ENCODE data around the gene CPEB4.

Gene CPEB4

GRCh38 chr5:173941102-173941501 is 53.0 kb downstream of the CPEB4 start:
- DNase-seq (ENCODE audit: low read depth in 2 of 3, low spot score in 2 of 3): no peak

GRCh38 chr5:173941758-173942401 is 53.7 kb downstream of the CPEB4 start:
- no peak for DNase-seq (ENCODE audit: low read depth in 2 of 3, low spot score in 2 of 3)

- DNase-seq (ENCODE audit: low read depth in 2 of 3, low spot score in 2 of 3): no peak
Observed at GRCh38 chr5:173944511-173944910, 56.4 kb downstream of the CPEB4 start.

- no peak for DNase-seq (ENCODE audit: low read depth in 2 of 3, low spot score in 2 of 3)
Observed at GRCh38 chr5:173945160-173945559, 57.0 kb downstream of the CPEB4 start.

GRCh38 chr5:173946323-173946722 is 58.2 kb downstream of the CPEB4 start:
- no peak for DNase-seq (ENCODE audit: low read depth in 2 of 3, low spot score in 2 of 3)

- DNase-seq (ENCODE audit: low read depth in 2 of 3, low spot score in 2 of 3): no peak
Observed at GRCh38 chr5:173950829-173951228, 62.7 kb downstream of the CPEB4 start.

GRCh38 chr5:173953528-173954090 is 65.5 kb downstream of the CPEB4 start:
- no peak for DNase-seq (ENCODE audit: low read depth in 2 of 3, low spot score in 2 of 3)

GRCh38 chr5:173954671-173955521 is 66.7 kb downstream of the CPEB4 start:
- no peak for DNase-seq (ENCODE audit: low read depth in 2 of 3, low spot score in 2 of 3)

- DNase-seq (ENCODE audit: low read depth in 2 of 3, low spot score in 2 of 3): no peak
Observed at GRCh38 chr5:173960986-173961385, 72.8 kb downstream of the CPEB4 start.

- DNase-seq (ENCODE audit: low read depth in 2 of 3, low spot score in 2 of 3): no peak
Observed at GRCh38 chr5:173961418-173961817, 73.3 kb downstream of the CPEB4 start.

- DNase-seq (ENCODE audit: low read depth in 2 of 3, low spot score in 2 of 3): no peak
Observed at GRCh38 chr5:173962436-173962972, 74.4 kb downstream of the CPEB4 start.

GRCh38 chr5:173963182-173963838 is 75.2 kb downstream of the CPEB4 start:
- no peak for DNase-seq (ENCODE audit: low read depth in 2 of 3, low spot score in 2 of 3)

GRCh38 chr5:173963867-173964441 is 75.8 kb downstream of the CPEB4 start:
- no peak for DNase-seq (ENCODE audit: low read depth in 2 of 3, low spot score in 2 of 3)

GRCh38 chr5:173964506-173964905 is 76.4 kb downstream of the CPEB4 start:
- DNase-seq (ENCODE audit: low read depth in 2 of 3, low spot score in 2 of 3): no peak

- DNase-seq (ENCODE audit: low read depth in 2 of 3, low spot score in 2 of 3): no peak
Observed at GRCh38 chr5:173967241-173967640, 79.1 kb downstream of the CPEB4 start.

- DNase-seq (ENCODE audit: low read depth in 2 of 3, low spot score in 2 of 3): no peak
Observed at GRCh38 chr5:173968154-173968797, 80.1 kb downstream of the CPEB4 start.

- DNase-seq (ENCODE audit: low read depth in 2 of 3, low spot score in 2 of 3): no peak
Observed at GRCh38 chr5:173969167-173970049, 81.3 kb downstream of the CPEB4 start.

- no peak for DNase-seq (ENCODE audit: low read depth in 2 of 3, low spot score in 2 of 3)
Observed at GRCh38 chr5:173970878-173971650, 82.9 kb downstream of the CPEB4 start.

All from activated CD8-positive, alpha-beta memory T cell treated with anti-CD3 and anti-CD28 coated beads for 48 hours (primary cell).